ENCODE data around the gene KRT37.

DNA sequence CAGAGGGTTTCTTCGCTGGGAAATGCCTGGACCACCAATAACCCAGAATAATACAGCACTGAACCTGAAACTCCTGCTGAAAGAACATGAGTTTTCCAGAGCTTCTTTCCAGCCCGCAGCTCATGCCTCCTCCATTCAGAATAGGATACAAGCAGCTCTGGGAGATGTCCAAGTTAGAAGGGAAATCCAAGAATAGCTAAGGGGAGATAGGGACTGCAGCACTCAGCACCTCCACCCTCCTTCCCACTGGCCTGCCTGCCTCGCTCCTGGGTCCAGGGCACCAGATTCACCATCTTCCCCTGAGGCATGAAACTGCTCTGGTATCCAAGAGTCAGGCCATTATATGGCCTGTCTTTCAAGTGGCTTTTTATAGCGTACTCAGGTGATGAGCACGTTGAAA is 31.1 kb downstream of the KRT37 start:
- no peak for TF ChIP-seq JUND (IDR thresholded peaks at IDR 0.05; ENCODE audit: borderline replicate concordance, low read depth, low read length)
- TF ChIP-seq JUND (tag; IDR thresholded peaks at IDR 0.05; ENCODE audit: borderline replicate concordance, low read depth, low read length): no peak
- no peak for TF ChIP-seq POLR2A (conservative IDR thresholded peaks at IDR 0.05)
- no peak for TF ChIP-seq EZH2 (IDR thresholded peaks at IDR 0.05; ENCODE audit: borderline replicate concordance, low read depth, low read length)
- TF ChIP-seq, protein P1, sequence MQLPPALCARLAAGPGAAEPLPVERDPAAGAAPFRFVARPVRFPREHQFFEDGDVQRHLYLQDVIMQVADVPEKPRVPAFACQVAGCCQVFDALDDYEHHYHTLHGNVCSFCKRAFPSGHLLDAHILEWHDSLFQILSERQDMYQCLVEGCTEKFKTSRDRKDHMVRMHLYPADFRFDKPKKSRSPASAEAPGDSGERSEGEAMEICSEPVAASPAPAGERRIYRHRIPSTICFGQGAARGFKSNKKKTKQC (CRISPR knock-in tag; IDR thresholded peaks at IDR 0.05): no peak
- no peak for TF ChIP-seq SMC3 (conservative IDR thresholded peaks at IDR 0.05; ENCODE audit: insufficient read depth, low read depth, low read length)

All from K562 (cell line).